Brain microvascular endothelial cell (primary cell): Measurements from ENCODE around the gene SEMA6D.

Source experiments
- DNase-seq: peaks from one replicate; pipeline ENCODE4 v3.0.0-alpha.2; 2020
- H3K27ac ChIP-seq: fragments of 250-450 bp; sonication (Bioruptor Pico); 2 replicates; pipeline ENCODE4 v1.5.1; 2020; ENCODE audit warnings: mild to moderate bottlenecking, moderate library complexity
- H3K27me3 ChIP-seq: fragments of 250-450 bp; sonication (Bioruptor Pico); replicated peaks from 2 replicates; pipeline ENCODE4 v1.5.1; 2020; ENCODE audit warnings: mild to moderate bottlenecking
- H3K36me3 ChIP-seq: fragments of 250-450 bp; sonication (Bioruptor Pico); replicated peaks from 2 replicates; pipeline ENCODE4 v1.5.1; 2020; ENCODE audit warnings: mild to moderate bottlenecking
- H3K4me3 ChIP-seq: 2 replicates; pipeline ENCODE4 v1.5.1; 2011; ENCODE audit warnings: low read depth, mild to moderate bottlenecking, control low read depth, low read length, moderate library complexity
- in situ Hi-C: cut with HindIII; loops from 2 replicates; pipeline ENCODE4 v1.10.0; 2017; ENCODE audit warnings: low sequenced_read_pairs, low pct_ligation_motif_present
- TF ChIP-seq, protein P1 (sequence below): IDR thresholded peaks from 2 replicates; pipeline ENCODE4 v1.5.1; 2011; ENCODE audit warnings: low read depth, mild to moderate bottlenecking, moderate library complexity, low read length, control low read depth, inconsistent platforms; ENCODE audit errors: missing control alignments

Gene SEMA6D

DNA sequence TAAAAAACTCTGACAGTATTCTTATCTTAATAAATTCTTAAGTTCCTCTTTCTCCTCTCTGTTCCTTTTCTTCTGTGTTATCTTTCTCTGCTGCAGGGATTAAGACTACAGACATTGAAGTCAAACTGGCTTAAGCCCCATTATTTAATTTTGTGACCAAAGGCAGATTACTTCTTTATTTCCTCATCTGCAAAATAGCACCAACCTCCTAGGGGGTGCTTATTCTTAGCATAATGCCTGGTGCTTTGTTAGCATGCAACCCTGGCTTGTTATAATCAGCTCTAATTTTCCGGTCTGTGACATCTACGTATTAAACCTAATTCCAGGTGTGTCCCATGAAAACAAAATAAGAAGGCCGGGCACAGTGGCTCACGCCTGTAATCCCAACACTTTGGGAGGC is 23.8 kb downstream of the SEMA6D start:
- no peaks in the 10 kb centered on the region for H3K27me3 ChIP-seq
- DNase-seq, result no peak
- H3K36me3 ChIP-seq, result no peaks in the 10 kb centered on the region
- TF ChIP-seq, protein P1, sequence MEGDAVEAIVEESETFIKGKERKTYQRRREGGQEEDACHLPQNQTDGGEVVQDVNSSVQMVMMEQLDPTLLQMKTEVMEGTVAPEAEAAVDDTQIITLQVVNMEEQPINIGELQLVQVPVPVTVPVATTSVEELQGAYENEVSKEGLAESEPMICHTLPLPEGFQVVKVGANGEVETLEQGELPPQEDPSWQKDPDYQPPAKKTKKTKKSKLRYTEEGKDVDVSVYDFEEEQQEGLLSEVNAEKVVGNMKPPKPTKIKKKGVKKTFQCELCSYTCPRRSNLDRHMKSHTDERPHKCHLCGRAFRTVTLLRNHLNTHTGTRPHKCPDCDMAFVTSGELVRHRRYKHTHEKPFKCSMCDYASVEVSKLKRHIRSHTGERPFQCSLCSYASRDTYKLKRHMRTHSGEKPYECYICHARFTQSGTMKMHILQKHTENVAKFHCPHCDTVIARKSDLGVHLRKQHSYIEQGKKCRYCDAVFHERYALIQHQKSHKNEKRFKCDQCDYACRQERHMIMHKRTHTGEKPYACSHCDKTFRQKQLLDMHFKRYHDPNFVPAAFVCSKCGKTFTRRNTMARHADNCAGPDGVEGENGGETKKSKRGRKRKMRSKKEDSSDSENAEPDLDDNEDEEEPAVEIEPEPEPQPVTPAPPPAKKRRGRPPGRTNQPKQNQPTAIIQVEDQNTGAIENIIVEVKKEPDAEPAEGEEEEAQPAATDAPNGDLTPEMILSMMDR, result no peak
- no peak overlapping the region for H3K4me3 ChIP-seq
- in situ Hi-C loops, result no loop called here
- no peak overlapping the region for H3K27ac ChIP-seq

DNA sequence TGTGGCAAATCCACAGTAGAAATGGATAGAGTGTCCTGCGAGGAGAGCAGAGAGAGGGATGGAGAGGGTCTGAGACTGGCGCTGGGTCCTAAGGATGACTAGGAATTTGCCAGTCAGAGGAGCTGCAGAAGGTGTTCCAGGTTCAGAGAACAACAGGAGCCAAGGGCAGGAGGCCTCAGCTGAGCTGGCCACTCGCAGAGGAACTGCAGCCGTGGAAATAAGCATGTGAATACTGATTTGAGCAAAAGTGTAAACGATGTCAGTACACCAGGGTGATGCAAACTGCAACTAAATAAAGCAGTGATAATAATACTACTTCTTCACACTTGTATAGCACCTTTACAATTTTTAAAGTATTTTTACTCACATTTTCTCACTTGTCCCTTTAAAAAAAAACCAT is 24.6 kb downstream of the SEMA6D start:
- Histone ChIP-seq H3K36me3 (no peaks in the 10 kb centered on the region), H3K4me3 (no peak overlapping the region), H3K27me3 (no peaks in the 10 kb centered on the region), H3K27ac (no peak overlapping the region)
- TF ChIP-seq, protein P1, result no peak
- DNase-seq, result no peak
- in situ Hi-C loops, result no loop called here

DNA sequence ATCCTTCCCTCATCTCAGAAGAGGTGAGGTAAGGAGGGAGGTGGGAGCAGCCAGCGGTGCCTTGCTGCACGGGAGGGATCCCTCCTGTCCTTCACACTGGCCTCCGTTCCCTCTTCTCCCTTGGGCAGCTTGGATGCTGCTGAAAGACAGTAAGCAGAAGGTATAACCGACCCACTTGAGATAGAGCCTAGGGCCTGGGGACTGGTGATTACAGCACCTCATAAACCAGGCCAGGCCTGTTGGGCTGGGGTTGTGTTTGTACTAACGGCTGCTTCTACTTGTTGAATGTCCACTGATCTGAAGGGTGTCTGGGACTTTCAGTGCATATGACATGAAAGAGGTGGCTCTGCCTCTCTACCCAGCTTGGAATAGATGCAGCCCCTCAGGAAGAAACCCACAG is 25.0 kb downstream of the SEMA6D start:
- TF ChIP-seq, protein P1, result no peak
- no peak for DNase-seq
- Histone ChIP-seq H3K36me3 (no peaks in the 10 kb centered on the region), H3K4me3 (no peak overlapping the region), H3K27me3 (no peaks in the 10 kb centered on the region), H3K27ac (no peak overlapping the region)
- in situ Hi-C loops, result no loop called here

DNA sequence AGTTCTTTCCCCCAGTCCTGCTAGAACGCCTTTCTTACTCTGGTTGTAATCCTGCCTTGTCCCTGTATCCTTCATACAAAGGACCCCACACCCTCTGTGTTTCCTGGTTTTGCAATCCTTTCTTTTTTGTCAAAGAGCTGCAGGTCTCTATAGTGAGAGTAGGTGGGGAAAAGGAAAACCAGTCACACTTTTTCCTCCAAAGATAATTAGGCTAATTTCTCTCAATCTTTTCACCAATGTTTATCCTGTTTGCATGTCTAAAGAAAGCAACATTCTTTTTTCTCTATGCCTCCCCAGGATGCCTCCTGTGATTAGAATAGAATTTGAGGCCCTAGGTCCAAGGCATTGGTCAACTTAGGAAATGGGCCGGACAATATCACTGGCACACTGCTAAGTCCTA is 25.4 kb downstream of the SEMA6D start:
- H3K27me3 ChIP-seq, result no peaks in the 10 kb centered on the region
- TF ChIP-seq, protein P1, result no peak
- DNase-seq, result no peak
- no peak overlapping the region for H3K4me3 ChIP-seq
- in situ Hi-C loops, result no loop called here
- no peaks in the 10 kb centered on the region for H3K36me3 ChIP-seq
- no peak overlapping the region for H3K27ac ChIP-seq

DNA sequence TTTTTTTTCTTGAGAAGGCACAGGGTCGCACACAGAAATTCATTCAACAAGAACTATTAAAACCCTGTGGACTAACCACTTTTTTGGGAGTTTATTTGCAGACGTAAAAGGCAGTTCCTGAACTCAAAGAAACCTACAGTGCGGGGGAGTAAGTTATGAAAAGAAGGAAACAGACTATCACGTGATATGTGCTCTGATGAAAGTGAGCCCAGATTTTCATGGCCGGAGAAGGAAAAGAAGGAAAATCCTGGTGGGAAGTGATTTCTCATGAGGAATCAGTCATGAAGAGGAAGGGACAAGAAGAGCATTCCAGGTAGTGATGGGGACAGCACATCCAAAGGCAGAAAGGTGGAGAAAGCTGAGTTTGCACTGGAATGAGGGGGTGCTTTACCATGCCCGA is 26.1 kb downstream of the SEMA6D start:
- in situ Hi-C loops, result no loop called here
- Histone ChIP-seq H3K27ac (no peak overlapping the region), H3K4me3 (no peak overlapping the region), H3K36me3 (no peaks in the 10 kb centered on the region), H3K27me3 (no peaks in the 10 kb centered on the region)
- DNase-seq, result no peak
- TF ChIP-seq, protein P1, result no peak

DNA sequence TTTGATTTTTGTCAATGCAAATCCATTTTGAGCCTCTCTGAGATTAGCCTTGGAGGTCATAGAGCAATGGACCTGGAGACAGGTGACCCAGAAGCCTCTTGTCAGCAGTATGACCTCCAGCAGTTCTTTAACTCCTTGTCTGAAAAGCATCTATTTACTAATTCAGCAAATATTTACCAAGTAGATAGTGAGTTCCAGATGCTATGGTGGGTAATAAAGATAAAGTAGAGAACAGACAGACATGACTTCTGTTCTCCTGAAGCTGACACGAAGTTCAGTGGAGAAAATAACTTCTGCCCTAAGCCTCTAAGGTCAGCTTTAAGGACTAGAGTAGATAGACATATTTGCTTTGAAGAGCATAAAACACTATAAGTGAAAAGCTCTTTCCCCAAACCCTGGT is 26.6 kb downstream of the SEMA6D start:
- Histone ChIP-seq H3K27me3 (no peaks in the 10 kb centered on the region), H3K4me3 (no peak overlapping the region), H3K36me3 (no peaks in the 10 kb centered on the region), H3K27ac (no peak overlapping the region)
- DNase-seq, result no peak
- TF ChIP-seq, protein P1, result no peak
- in situ Hi-C loops, result no loop called here
